Osteoblast (primary cell): ENCODE data around the gene SH3PXD2B. TPM values are rescaled to one million over a fixed set of nuclear protein-coding genes. Genes with fewer than 3 reads are reported as not detected.

Experiments used
- DNase-seq: peaks from one replicate; pipeline ENCODE4 v3.0.0; 2011; ENCODE audit warnings: low spot score, mixed read lengths; ENCODE audit not compliant: insufficient read length; ENCODE audit errors: missing footprints
- H2AFZ ChIP-seq: 2 replicates; pipeline ENCODE4 v1.6.0; 2011; ENCODE audit warnings: mild to moderate bottlenecking, low read length
- H3K27ac ChIP-seq: 2 replicates; pipeline ENCODE4 v1.5.1; 2011; ENCODE audit warnings: mild to moderate bottlenecking, low read depth, low read length, moderate library complexity
- H3K27me3 ChIP-seq: 2 replicates; pipeline ENCODE4 v1.6.0; 2012; ENCODE audit warnings: mild to moderate bottlenecking, control low read depth, inconsistent platforms, low read length, moderate library complexity; ENCODE audit not compliant: insufficient read depth
- H3K36me3 ChIP-seq: 2 replicates; pipeline ENCODE4 v1.5.1; 2011; ENCODE audit warnings: mild to moderate bottlenecking, low read length, control low read depth, moderate library complexity; ENCODE audit not compliant: insufficient read depth
- H3K4me1 ChIP-seq: 2 replicates; pipeline ENCODE4 v1.5.1; 2011; ENCODE audit warnings: mild to moderate bottlenecking, low read length, control low read depth, moderate library complexity; ENCODE audit not compliant: insufficient read depth
- H3K4me2 ChIP-seq: 2 replicates; pipeline ENCODE4 v1.6.0; 2011; ENCODE audit warnings: mild to moderate bottlenecking, low read length; ENCODE audit not compliant: insufficient read depth
- H3K4me3 ChIP-seq: fragments of 200-600 bp; sonication (generic); 3 replicates; pipeline ENCODE4 v1.5.1; 2012; ENCODE audit warnings: mild to moderate bottlenecking, low read length, inconsistent platforms; ENCODE audit not compliant: insufficient read depth
- H3K79me2 ChIP-seq: 2 replicates; pipeline ENCODE4 v1.6.0; 2012; ENCODE audit warnings: mild to moderate bottlenecking, low read length, control low read depth, inconsistent platforms; ENCODE audit not compliant: insufficient read depth
- H3K9me3 ChIP-seq: 2 replicates; pipeline ENCODE4 v1.5.1; 2011; ENCODE audit warnings: low read depth, low read length, control low read depth
- H4K20me1 ChIP-seq: 2 replicates; pipeline ENCODE4 v1.6.0; 2012; ENCODE audit warnings: mild to moderate bottlenecking, low read length, control low read depth; ENCODE audit not compliant: insufficient read depth
- CTCF ChIP-seq: IDR thresholded peaks from 2 replicates; pipeline ENCODE4 v1.5.1; 2011; ENCODE audit warnings: mild to moderate bottlenecking, low read depth, low read length, moderate library complexity; ENCODE audit errors: extremely low read depth
- total RNA-seq: library from RNA; depleted of rRNA; stranded (reverse); fragments of >200 nt; gene quantifications from 2 replicates; pipeline ENCODE4 v1.2.3, GENCODE V29; 2012

SH3PXD2B gene
- total RNA-seq, 1 donor, result 58.3 TPM

GRCh38 chr5:172487671-172488070 is 33.3 kb upstream of the SH3PXD2B start:
- H3K4me1 ChIP-seq, result peaks cover 3% of the 10 kb centered on the region
- no peak overlapping the region for H3K27ac ChIP-seq
- H4K20me1 ChIP-seq, result no peaks in the 10 kb centered on the region
- no peak for DNase-seq
- no peak for TF ChIP-seq CTCF
- H3K27me3 ChIP-seq, result no peaks in the 10 kb centered on the region
- no peaks in the 10 kb centered on the region for H3K79me2 ChIP-seq
- no peaks in the 10 kb centered on the region for H3K36me3 ChIP-seq
- H3K9me3 ChIP-seq, result no peaks in the 10 kb centered on the region
- H3K4me2 ChIP-seq, result no peak overlapping the region
- no peak overlapping the region for H3K4me3 ChIP-seq
- no peak overlapping the region for H2AFZ ChIP-seq

DNA sequence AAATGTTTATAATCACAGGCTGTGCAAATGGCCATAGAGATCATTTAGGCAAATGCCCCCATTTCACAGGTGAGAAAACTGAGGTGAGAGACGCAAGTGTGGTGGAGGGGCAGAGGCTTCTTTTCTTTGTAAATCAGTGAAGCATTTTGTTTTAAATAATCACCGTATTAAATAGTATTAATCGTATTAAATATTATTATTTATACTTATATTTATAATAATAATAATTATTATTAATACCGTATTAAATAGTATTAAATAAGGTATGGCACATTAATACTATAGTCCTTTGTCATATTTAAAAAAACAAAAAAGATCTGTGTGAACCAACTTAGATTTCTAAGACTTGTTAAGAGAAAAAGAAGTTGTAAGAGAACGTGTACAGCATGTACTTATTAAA is 32.6 kb upstream of the SH3PXD2B start:
- no peak for DNase-seq
- peaks cover 3% of the 10 kb centered on the region for H3K4me1 ChIP-seq
- no peak for TF ChIP-seq CTCF
- H3K36me3 ChIP-seq, result no peaks in the 10 kb centered on the region
- no peak overlapping the region for H3K4me2 ChIP-seq
- H2AFZ ChIP-seq, result no peak overlapping the region
- H4K20me1 ChIP-seq, result no peaks in the 10 kb centered on the region
- H3K27me3 ChIP-seq, result no peaks in the 10 kb centered on the region
- H3K79me2 ChIP-seq, result no peaks in the 10 kb centered on the region
- H3K9me3 ChIP-seq, result no peaks in the 10 kb centered on the region
- H3K4me3 ChIP-seq, result no peak overlapping the region
- H3K27ac ChIP-seq, result no peak overlapping the region

DNA sequence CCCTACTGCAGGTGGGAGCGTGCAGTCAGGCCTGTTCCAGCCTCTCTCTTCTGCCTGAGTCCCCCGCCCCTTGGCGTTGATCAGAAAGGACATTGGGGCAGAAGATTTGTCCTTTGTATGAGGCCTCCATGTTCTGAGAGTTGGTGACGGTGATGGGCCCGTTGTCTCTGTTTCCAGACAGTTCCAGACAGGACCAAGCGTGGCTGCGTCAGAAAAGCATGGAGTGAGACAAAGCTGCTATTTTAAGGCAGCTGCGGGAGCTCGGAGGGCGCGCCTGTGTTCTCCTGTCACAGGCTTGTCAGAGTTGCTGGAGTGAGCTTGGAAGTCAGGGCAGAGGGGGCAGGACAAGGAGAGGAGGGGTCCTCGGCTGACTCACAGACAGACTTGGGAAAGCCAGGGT is 32.1 kb upstream of the SH3PXD2B start:
- Histone ChIP-seq H3K4me1 (peaks cover 3% of the 10 kb centered on the region), H3K4me2 (no peak overlapping the region), H2AFZ (no peak overlapping the region), H4K20me1 (no peaks in the 10 kb centered on the region), H3K27ac (no peak overlapping the region), H3K27me3 (no peaks in the 10 kb centered on the region), H3K9me3 (no peaks in the 10 kb centered on the region), H3K4me3 (no peak overlapping the region), H3K79me2 (no peaks in the 10 kb centered on the region), H3K36me3 (no peaks in the 10 kb centered on the region)
- no peak for TF ChIP-seq CTCF
- no peak for DNase-seq

DNA sequence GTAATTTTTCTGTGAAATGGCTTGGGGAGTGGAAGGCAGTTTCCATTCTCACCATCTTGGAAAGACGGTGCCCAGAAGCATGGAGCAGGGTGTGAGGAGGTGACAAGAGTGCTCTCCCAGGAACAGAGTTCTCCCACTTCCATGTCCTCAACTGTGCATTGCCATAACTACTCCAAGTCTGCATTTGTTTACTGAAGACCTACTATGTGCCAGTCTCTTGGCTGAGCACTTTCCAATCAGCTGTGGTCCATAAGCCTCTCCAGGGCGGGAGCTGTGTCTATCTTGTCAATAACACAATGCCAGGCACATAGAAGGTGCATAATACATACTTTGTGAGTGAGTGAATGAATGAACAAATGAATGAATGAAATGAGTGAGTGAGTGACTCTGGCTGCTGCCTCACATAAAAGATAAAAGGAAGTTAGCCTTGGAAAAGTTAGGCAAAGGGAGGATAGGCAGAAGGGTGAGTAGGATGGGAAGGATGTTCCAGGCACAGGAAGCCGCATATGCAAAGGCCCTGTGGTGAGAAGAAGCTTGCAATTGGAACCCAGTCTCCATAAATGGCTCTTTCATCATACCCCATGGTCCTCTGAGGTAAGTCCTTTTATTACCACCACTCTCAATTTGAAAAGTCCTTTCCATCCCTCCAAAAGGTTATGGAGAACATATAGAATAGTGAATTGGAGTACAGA is 31.3 kb upstream of the SH3PXD2B start:
- Histone ChIP-seq H3K79me2 (no peaks in the 10 kb centered on the region), H3K27ac (no peak overlapping the region), H3K4me1 (no peaks in the 10 kb centered on the region), H3K27me3 (no peaks in the 10 kb centered on the region), H3K36me3 (no peaks in the 10 kb centered on the region), H2AFZ (no peak overlapping the region), H4K20me1 (no peaks in the 10 kb centered on the region), H3K4me2 (no peak overlapping the region), H3K9me3 (no peaks in the 10 kb centered on the region), H3K4me3 (no peak overlapping the region)
- TF ChIP-seq CTCF, result no peak
- DNase-seq, result no peak
